Renal cortical epithelial cell (primary cell): ENCODE data around the gene CD300C. TPM values are rescaled to one million over a fixed set of nuclear protein-coding genes. Genes with fewer than 3 reads are reported as not detected.
"Not testable (repeated sequence)": the region's sequence is repeated elsewhere in the genome, so short reads cannot be mapped to it uniquely, and the experiment has no call there.

Experiments used
- DNase-seq: peaks from one replicate; pipeline ENCODE4 v3.0.0-alpha.2; 2011; ENCODE audit warnings: low read depth
- total RNA-seq: library from RNA; depleted of rRNA; stranded (reverse); fragments of >200 nt; gene quantifications from 2 replicates; pipeline ENCODE4 v1.2.3, GENCODE V29; 2014

Gene CD300C
- total RNA-seq, 1 donor from 2014 or later = 0.05 TPM

DNA sequence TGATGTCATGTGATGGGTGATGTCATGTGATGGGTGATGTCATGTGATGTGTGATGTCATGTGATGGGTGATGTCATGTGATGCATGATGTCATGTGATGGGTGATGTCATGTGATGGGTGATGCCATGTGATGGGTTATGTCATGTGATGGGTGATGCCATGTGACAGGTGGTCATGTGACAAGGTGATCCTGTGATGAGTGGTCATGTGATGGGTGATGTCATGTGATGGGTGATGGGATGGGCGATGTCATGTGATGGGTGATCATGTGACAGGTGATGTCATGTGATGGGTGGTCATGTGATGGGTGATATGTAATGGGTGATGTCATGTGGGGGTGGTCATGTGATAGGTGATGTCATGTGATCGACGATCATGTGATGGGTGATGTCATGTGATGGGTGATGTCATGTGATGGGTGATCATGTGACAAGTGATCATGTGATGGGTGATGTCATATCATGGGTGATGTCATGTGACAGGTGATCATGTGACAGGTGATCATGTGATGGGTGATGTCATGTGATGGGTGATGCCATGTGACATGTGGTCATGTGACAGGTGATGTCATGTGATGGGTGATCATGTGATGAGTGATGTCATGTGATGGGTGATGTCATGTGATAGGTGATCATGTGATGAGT is 31.8 kb downstream of the CD300C start:
- DNase-seq = peak; percentile 36

DNA sequence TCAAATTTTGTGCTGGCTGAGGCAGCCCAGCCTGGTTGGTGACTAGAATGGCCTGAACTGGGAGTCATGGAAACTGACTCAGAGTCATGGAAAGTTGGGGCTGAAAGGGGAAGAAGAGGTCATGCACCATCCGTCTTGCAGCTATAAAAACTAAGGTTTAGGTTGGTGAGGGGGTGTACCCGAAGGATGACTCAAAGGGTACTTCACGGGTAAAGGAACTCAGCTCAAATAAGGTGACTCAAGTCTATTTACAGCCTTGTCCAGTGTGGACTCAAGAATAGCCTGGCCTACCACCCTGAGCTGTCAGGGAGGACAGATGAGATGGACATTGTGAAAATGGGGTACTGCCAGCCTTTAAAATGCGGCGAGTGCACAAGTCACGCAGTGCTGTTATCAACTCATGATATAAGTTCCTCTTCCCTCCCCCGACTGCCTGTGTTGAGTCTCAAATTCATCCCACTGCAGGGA is 33.3 kb downstream of the CD300C start:
- peak; percentile 94 for DNase-seq

- peak; percentile 62 for DNase-seq
Measured at GRCh38 chr17:74512036-74512435, 33.9 kb downstream of the CD300C start.

DNA sequence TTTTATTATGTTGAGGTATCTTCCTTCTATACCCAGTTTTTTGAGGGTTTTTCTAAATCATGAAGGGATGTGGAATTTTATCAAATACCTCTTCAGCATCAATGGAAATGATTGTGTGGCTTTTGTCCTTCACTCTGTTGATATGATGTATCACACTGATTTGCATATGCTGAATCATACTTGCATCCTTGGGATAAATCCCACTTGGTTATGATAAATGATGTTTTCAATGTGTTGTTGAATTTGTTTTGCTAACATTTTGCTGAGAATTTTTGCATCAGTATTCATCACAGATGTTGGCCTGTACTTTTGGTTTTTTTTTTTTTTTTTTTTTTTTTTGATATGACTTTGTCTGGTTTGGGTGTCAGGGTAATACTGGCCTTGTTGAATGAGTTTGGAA is 37.8 kb downstream of the CD300C start:
- no peak for DNase-seq

DNA sequence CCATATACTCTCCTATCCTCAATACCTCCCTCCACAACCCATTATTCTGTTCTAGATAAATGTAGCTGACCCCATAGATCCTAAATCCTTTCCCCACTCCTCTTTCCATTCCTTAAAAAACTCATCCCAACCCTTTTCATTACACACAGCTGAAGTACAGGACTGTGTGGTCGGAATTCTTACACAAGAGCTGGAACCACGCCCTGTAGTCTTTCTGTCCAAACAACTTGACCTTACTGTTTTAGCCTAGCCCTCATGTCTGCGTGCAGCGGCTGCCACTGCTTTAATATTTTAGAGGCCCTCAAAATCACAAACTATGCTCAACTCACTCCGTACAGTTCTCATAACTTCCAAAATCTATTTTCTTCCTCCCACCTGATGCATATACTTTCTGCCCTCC is 42.0 kb downstream of the CD300C start:
- DNase-seq = not testable (repeated sequence)

GRCh38 chr17:74502861-74503260 is 43.1 kb downstream of the CD300C start:
- no peak for DNase-seq

DNA sequence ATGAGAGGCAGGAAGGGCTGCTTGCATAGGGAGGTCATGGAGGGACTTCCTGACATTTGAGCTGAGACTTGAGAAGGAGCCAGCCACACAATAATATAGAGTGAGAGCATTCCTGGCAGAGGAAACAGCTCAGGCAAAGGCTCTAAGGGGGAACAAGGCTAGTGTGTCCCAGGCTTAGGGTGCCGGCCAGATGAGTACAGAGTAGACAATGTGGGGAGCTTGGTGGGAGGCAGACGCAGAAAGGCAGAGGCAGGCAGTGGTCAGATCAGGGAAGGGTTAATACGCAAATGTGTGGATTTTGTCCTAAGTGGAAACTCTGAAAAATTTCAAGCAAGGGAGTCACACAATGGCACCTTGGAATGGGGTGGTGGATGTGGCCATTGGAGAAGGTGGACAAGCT is 45.9 kb downstream of the CD300C start:
- no peak for DNase-seq

GRCh38 chr17:74497471-74497870 is 48.4 kb downstream of the CD300C start:
- no peak for DNase-seq

GRCh38 chr17:74493331-74493833 is 52.5 kb downstream of the CD300C start:
- peak; percentile 81 for DNase-seq

GRCh38 chr17:74491626-74492025 is 54.3 kb downstream of the CD300C start:
- peak; percentile 26 for DNase-seq

Other genes starting within 250 kb of the CD300C start
- gene KIF19, start 219.9 kb downstream of the CD300C start, total RNA-seq = not detected in 2 replicates
- gene BTBD17, start 184.2 kb downstream of the CD300C start, total RNA-seq = not detected in 2 replicates
- not detected in 2 replicates for gene GPR142, start 178.6 kb downstream of the CD300C start, total RNA-seq
- 91.0 and 345 TPM in 2 replicates for gene GPRC5C, start 114.0 kb downstream of the CD300C start, total RNA-seq
- gene CD300A, start 79.5 kb downstream of the CD300C start, total RNA-seq = 0.05 TPM in 1 of 2 replicates, not detected in the other
- gene CD300LB, start 14.6 kb downstream of the CD300C start, total RNA-seq = not detected in 2 replicates
- gene CD300H, start 21.4 kb upstream of the CD300C start, total RNA-seq = not detected in 2 replicates
- not detected in 2 replicates for gene CD300LD, start 46.2 kb upstream of the CD300C start, total RNA-seq
- not detected in 2 replicates for gene CD300E, start 77.6 kb upstream of the CD300C start, total RNA-seq
- not detected in 2 replicates for gene CD300LF, start 166.8 kb upstream of the CD300C start, total RNA-seq
- gene RAB37, start 191.1 kb upstream of the CD300C start, total RNA-seq = 0.20 and 0.52 TPM in 2 replicates
- gene NHERF1, start 202.5 kb upstream of the CD300C start, total RNA-seq = 28.6 and 61.1 TPM in 2 replicates
- 29.2 and 29.3 TPM in 2 replicates for gene NAT9, start 230.2 kb upstream of the CD300C start, total RNA-seq